H9 (cell line): ENCODE measurements around the gene STK11. TPM values are rescaled to one million over a fixed set of nuclear protein-coding genes. Genes with fewer than 3 reads are reported as not detected.

Experiments used
- DNase-seq: peaks from one replicate; pipeline ENCODE4 v3.0.0-alpha.2; 2017
- H2AFZ ChIP-seq: one replicate; pipeline ENCODE4 v1.6.1; 2013; ENCODE audit warnings: mild to moderate bottlenecking, low read length, control low read depth, moderate library complexity
- H2AK5ac ChIP-seq: 2 replicates; pipeline ENCODE4 v1.6.1; 2013; ENCODE audit warnings: low read length, control low read depth, mixed read lengths; ENCODE audit not compliant: insufficient read length
- H2BK120ac ChIP-seq: one replicate; pipeline ENCODE4 v1.6.1; 2013; ENCODE audit warnings: low read depth, mild to moderate bottlenecking, low read length, control low read depth, inconsistent platforms; ENCODE audit not compliant: poor library complexity, severe bottlenecking
- H2BK12ac ChIP-seq: 2 replicates; pipeline ENCODE4 v1.6.1; 2013; ENCODE audit warnings: low read length, control low read depth, mixed read lengths, low read depth; ENCODE audit not compliant: insufficient read length
- H2BK15ac ChIP-seq: 2 replicates; pipeline ENCODE4 v1.6.1; 2013; ENCODE audit warnings: low read depth, low read length, control low read depth
- H2BK20ac ChIP-seq: one replicate; pipeline ENCODE4 v1.6.1; 2013; ENCODE audit warnings: low read depth, mild to moderate bottlenecking, low read length, control low read depth, inconsistent platforms; ENCODE audit not compliant: poor library complexity, severe bottlenecking
- H2BK5ac ChIP-seq: 2 replicates; pipeline ENCODE4 v1.6.1; 2013; ENCODE audit warnings: low read length, control low read depth, mixed read lengths; ENCODE audit not compliant: insufficient read length
- H3K14ac ChIP-seq: 2 replicates; pipeline ENCODE4 v1.6.1; 2013; ENCODE audit warnings: low read length, control low read depth; ENCODE audit not compliant: insufficient read depth
- H3K18ac ChIP-seq: 2 replicates; pipeline ENCODE4 v1.6.1; 2013; ENCODE audit warnings: low read depth, mild to moderate bottlenecking, mixed read lengths, low read length, control low read depth; ENCODE audit not compliant: insufficient read length
- H3K23ac ChIP-seq: 2 replicates; pipeline ENCODE4 v1.6.1; 2013; ENCODE audit warnings: low read length, control low read depth, mixed read lengths, low read depth; ENCODE audit not compliant: insufficient read length
- H3K23me2 ChIP-seq: 2 replicates; pipeline ENCODE4 v1.6.1; 2013; ENCODE audit warnings: low read depth, mild to moderate bottlenecking, mixed read lengths, low read length, control low read depth; ENCODE audit not compliant: insufficient read length, poor library complexity, severe bottlenecking
- H3K27ac ChIP-seq: 2 replicates; pipeline ENCODE4 v1.5.1; 2013; ENCODE audit warnings: low read length, control low read depth, mixed read lengths, low read depth; ENCODE audit not compliant: insufficient read length
- H3K27me3 ChIP-seq: 2 replicates; pipeline ENCODE4 v1.6.1; 2013; ENCODE audit warnings: low read length, control low read depth, inconsistent platforms; ENCODE audit not compliant: insufficient read depth
- H3K4ac ChIP-seq: 2 replicates; pipeline ENCODE4 v1.6.1; 2013; ENCODE audit warnings: low read depth, mild to moderate bottlenecking, control low read depth, inconsistent platforms, low read length, moderate library complexity
- H3K4me1 ChIP-seq: 2 replicates; pipeline ENCODE4 v1.6.1; 2013; ENCODE audit warnings: low read length, control low read depth, inconsistent platforms; ENCODE audit not compliant: insufficient read depth
- H3K4me2 ChIP-seq: 2 replicates; pipeline ENCODE4 v1.6.1; 2013; ENCODE audit warnings: low read length, control low read depth, mixed read lengths; ENCODE audit not compliant: insufficient read length, insufficient read depth
- H3K56ac ChIP-seq: 2 replicates; pipeline ENCODE4 v1.6.1; 2013; ENCODE audit warnings: low read depth, mild to moderate bottlenecking, mixed read lengths, low read length, control low read depth; ENCODE audit not compliant: insufficient read length
- H3K79me1 ChIP-seq: 2 replicates; pipeline ENCODE4 v1.6.1; 2013; ENCODE audit warnings: low read depth, mild to moderate bottlenecking, moderate library complexity, low read length, control low read depth, inconsistent platforms; ENCODE audit not compliant: insufficient read depth, poor library complexity, severe bottlenecking
- H3K79me2 ChIP-seq: 2 replicates; pipeline ENCODE4 v1.6.1; 2013; ENCODE audit warnings: low read length, control low read depth, inconsistent platforms; ENCODE audit not compliant: insufficient read depth
- H3K9ac ChIP-seq: 2 replicates; pipeline ENCODE4 v1.6.1; 2013; ENCODE audit warnings: low read length, control low read depth, mixed read lengths; ENCODE audit not compliant: insufficient read length; ENCODE audit errors: extremely low read depth
- H3K9me3 ChIP-seq: one replicate; pipeline ENCODE4 v1.6.1; 2013; ENCODE audit warnings: low read depth, low read length, inconsistent platforms; ENCODE audit not compliant: control insufficient read depth
- H3T11ph ChIP-seq: one replicate; pipeline ENCODE4 v1.6.1; 2013; ENCODE audit warnings: mild to moderate bottlenecking, low read length, control low read depth, inconsistent platforms
- H4K20me1 ChIP-seq: one replicate; pipeline ENCODE4 v1.6.1; 2013; ENCODE audit not compliant: control insufficient read depth, insufficient read length, insufficient read depth
- H4K5ac ChIP-seq: 2 replicates; pipeline ENCODE4 v1.6.1; 2013; ENCODE audit warnings: low read depth, mild to moderate bottlenecking, mixed read lengths, low read length, control low read depth; ENCODE audit not compliant: insufficient read length
- H4K8ac ChIP-seq: replicated peaks from 2 replicates; pipeline ENCODE4 v1.6.1; 2013; ENCODE audit warnings: low read length, control low read depth, mixed read lengths, low read depth; ENCODE audit not compliant: insufficient read length
- H4K91ac ChIP-seq: 2 replicates; pipeline ENCODE4 v1.6.1; 2013; ENCODE audit warnings: low read depth, mild to moderate bottlenecking, moderate library complexity, mixed read lengths, low read length, control low read depth; ENCODE audit not compliant: insufficient read length
- H3K27ac Mint-ChIP-seq, 3 experiments: 2 replicates in 2 of 3; 3 replicates in 1 of 3; pipeline ENCODE4 v1.8.0; 2020 to 2021; ENCODE audit warnings: mixed read lengths in 3 of 3, mild to moderate bottlenecking in 1 of 3, moderate library complexity in 1 of 3
- H3K27me3 Mint-ChIP-seq: 2 replicates; pipeline ENCODE4 v1.8.0; 2021; ENCODE audit warnings: low read depth, mild to moderate bottlenecking, moderate library complexity, mixed read lengths
- H3K36me3 Mint-ChIP-seq, 3 experiments: 2 replicates in 2 of 3; 3 replicates in 1 of 3; pipeline ENCODE4 v1.8.0; 2020 to 2021; ENCODE audit warnings: low read depth in 3 of 3, mixed read lengths in 3 of 3; ENCODE audit not compliant: insufficient read depth in 1 of 3
- H3K4me1 Mint-ChIP-seq, 2 experiments: 2 replicates each; pipeline ENCODE4 v1.8.0; 2020; ENCODE audit warnings: mixed read lengths in 2 of 2
- H3K4me3 Mint-ChIP-seq, 2 experiments: 2 replicates in 1 of 2; 3 replicates in 1 of 2; pipeline ENCODE4 v1.8.0; 2020 to 2021; ENCODE audit warnings: mild to moderate bottlenecking in 2 of 2, mixed read lengths in 2 of 2, moderate library complexity in 1 of 2
- H3K9me3 Mint-ChIP-seq, 2 experiments: 2 replicates in 1 of 2; 3 replicates in 1 of 2; pipeline ENCODE4 v1.8.0; 2020; ENCODE audit warnings: mild to moderate bottlenecking in 2 of 2, mixed read lengths in 2 of 2, moderate library complexity in 1 of 2
- CTCF ChIP-seq: fragments of 200-600 bp; sonication (generic); conservative IDR thresholded peaks from 3 replicates; pipeline ENCODE4 v1.8.0; 2021; ENCODE audit warnings: antibody characterized with exemption, mild to moderate bottlenecking
- WGBS: extraction: QIAGEN DNeasy Blood & Tissue Kit; methylation state at CpG from one replicate; pipeline ENCODE4 v1.1.7; 2013; ENCODE audit warnings: missing lambda C conversion rate, low lambda C conversion rate, mixed read lengths; ENCODE audit not compliant: insufficient read length; ENCODE audit errors: extremely low coverage; 5-methylcytosine and 5-hydroxymethylcytosine counted together
- total RNA-seq: library from RNA; stranded (reverse); gene quantifications from 2 replicates; pipeline ENCODE4 v1.2.1, GENCODE V29; 2021

The STK11 gene
- total RNA-seq, 1 experiment from 2014 or later: 74.3 TPM

DNA sequence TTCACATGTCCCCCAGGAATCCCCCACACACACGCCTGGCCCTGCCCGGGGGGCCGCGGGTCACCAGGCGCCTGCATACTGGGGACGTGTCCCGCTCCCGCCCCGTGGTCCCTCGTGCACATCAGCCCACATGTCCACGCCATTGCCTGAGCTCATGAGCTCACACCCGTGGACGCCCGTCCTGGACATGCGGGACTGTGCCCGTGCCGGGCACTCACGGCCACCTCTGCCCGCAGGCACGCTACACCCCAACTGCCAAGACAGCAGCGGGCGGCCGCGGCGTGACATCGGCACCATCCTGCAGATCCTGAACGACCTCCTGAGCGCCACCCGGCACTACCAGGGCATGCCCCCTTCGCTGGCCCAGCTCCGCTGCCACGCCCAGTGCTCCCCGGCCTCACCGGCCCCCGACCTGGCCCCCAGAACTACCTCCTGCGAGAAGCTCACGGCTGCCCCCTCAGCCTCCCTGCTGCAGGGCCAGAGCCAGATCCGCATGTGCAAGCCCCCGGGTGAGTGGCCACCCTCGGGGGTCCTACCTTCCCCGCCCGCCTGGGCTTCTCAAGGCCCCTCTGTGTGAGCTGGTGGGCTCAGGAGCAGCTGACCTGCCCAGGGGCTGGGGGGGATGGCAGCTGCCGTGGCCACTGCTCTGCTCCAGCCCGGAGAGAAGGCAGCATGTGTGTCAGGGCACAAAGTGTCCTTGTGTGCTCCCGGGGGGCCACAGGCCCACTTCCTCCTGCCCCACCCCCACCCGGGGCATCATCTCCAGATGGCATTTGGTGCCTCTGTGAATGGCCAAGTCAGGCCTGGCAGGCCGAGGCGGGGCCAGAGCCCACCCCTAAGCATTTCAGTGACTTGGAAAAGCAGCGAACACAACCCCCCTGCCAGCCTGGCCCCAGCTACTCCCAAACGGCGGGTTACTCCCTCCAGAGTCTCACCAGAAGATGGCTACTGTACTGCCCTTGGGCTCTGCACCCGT lies 49.9 kb downstream of the STK11 start:
- Histone ChIP-seq H4K8ac (no peak overlapping the region), H2BK20ac (no peak overlapping the region), H3K27me3 (no peaks in the 10 kb centered on the region)

More for the DNA sequence above, 49.9 kb downstream of the STK11 start:
- H4K5ac ChIP-seq: no peak overlapping the region
- Mint-ChIP-seq H3K4me1 (peaks cover 25 to 44% of the 10 kb centered on the region in 2 experiments), H3K9me3 (no peaks in the 10 kb centered on the region; a peak in 1 of 5 replicates), H3K27me3 (no peaks in the 10 kb centered on the region; the same call in 1 of the 2 replicates), H3K27ac (peak overlapping the region in 1 of 3 experiments; percentile 89; a peak in 2 of 7 replicates), H3K36me3 (peaks cover 25 to 67% (median 55%) of the 10 kb centered on the region in 3 experiments; a peak in 6 of 7 replicates), H3K4me3 (no peak overlapping the region)
- H2AK5ac ChIP-seq: no peak overlapping the region
- no peak overlapping the region for H3K18ac ChIP-seq
- WGBS: no CpG with 5 or more reads among the region's 52 CpGs
- no peak overlapping the region for H3K4me2 ChIP-seq
- no peak for TF ChIP-seq CTCF
- H2BK15ac ChIP-seq: no peak overlapping the region
- no peak overlapping the region for H2BK12ac ChIP-seq
- no peaks in the 10 kb centered on the region for H4K20me1 ChIP-seq
- H3K23ac ChIP-seq: no peak overlapping the region
- no peak overlapping the region for H4K91ac ChIP-seq
- H3K79me1 ChIP-seq: no peaks in the 10 kb centered on the region
- DNase-seq: no peak
- no peak overlapping the region for H3K27ac ChIP-seq
- no peak overlapping the region for H3K4ac ChIP-seq
- H3K14ac ChIP-seq: no peak overlapping the region
- H3K23me2 ChIP-seq: peaks cover 15% of the 10 kb centered on the region
- H2AFZ ChIP-seq: no peak overlapping the region
- H3K9ac ChIP-seq: no peak overlapping the region
- H2BK5ac ChIP-seq: no peak overlapping the region
- no peak overlapping the region for H2BK120ac ChIP-seq
- no peaks in the 10 kb centered on the region for H3K9me3 ChIP-seq
- no peak overlapping the region for H3K56ac ChIP-seq
- H3T11ph ChIP-seq: no peak overlapping the region
- no peaks in the 10 kb centered on the region; the same call in 1 of the 2 replicates for H3K4me1 ChIP-seq
- H3K79me2 ChIP-seq: peaks cover 11% of the 10 kb centered on the region; the same call in 1 of the 2 replicates
